ENCODE data around the gene SLC41A2. TPM values are rescaled to one million over a fixed set of nuclear protein-coding genes. Genes with fewer than 3 reads are reported as not detected.

SLC41A2 gene
- total and polyA plus RNA-seq, 10 of the 15 experiments (the other 5 are each of a cell fraction or from before 2014, with no cell fraction given): 3.5 to 19.0 (median 11.3) TPM

- ATAC-seq (no peak), FAIRE-seq (no peak), DNase-seq (ENCODE audit: low read depth, low spot score) (no peak)
- intact Hi-C loops (cut with micrococcal nuclease; ENCODE audit: unreplicated experiment): no loop called here
- ChIA-PET POLR2A (interaction anchor here (0.6 kb wide), 1 partner anchor 147 kb away, joined by 7 read pairs; no protein-coding TSS in a partner anchor), CTCF (interaction anchor here (2.6 kb wide), 1 partner anchor 30 kb away, joined by 10 read pairs; no protein-coding TSS in a partner anchor), SMC1A (ENCODE audit: uncharacterized antibody, unreplicated experiment) (interaction anchor here (1.1 to 4.0 kb wide), 6 partner anchors 18 to 579 kb away, joined by 3 to 24 read pairs (median 8); no protein-coding TSS in a partner anchor), RAD21 (ENCODE audit: unreplicated experiment) (interaction anchor here (1.6 kb wide), 1 partner anchor 71 kb away, joined by 5 read pairs; no protein-coding TSS in a partner anchor)
- Histone ChIP-seq H3K4me3 (no peak overlapping the region), H4K20me1 (ENCODE audit: control insufficient read depth, insufficient read depth) (no peaks in the 10 kb centered on the region), H3K4me1 (ENCODE audit: control insufficient read depth, insufficient read depth, low read length) (peaks cover 10% of the 10 kb centered on the region), H2AFZ (ENCODE audit: control insufficient read depth, low read depth, low read length) (no peak overlapping the region), H3K27ac (ENCODE audit: control insufficient read depth, insufficient read depth) (no peak overlapping the region), H3K4me2 (ENCODE audit: control insufficient read depth, insufficient read depth) (no peak overlapping the region), H3K9ac (ENCODE audit: control insufficient read depth, insufficient read depth, low read length) (no peak overlapping the region), H3K27me3 (replicated peaks in 1 of 2; ENCODE audit: control insufficient read depth in 2 of 2, insufficient read depth in 2 of 2, low read length in 1 of 2) (no peaks in the 10 kb centered on the region), H3K79me2 (ENCODE audit: control insufficient read depth, insufficient read depth, low read length) (peaks cover 6% of the 10 kb centered on the region), H3K9me3 (replicated peaks; ENCODE audit: control insufficient read depth, insufficient read depth, low read length) (no peaks in the 10 kb centered on the region), H3K36me3 (ENCODE audit: control insufficient read depth in 2 of 2, insufficient read depth in 2 of 2, low read length in 1 of 2) (no peaks in the 10 kb centered on the region)
- 98% methylated on average over 4 of the region's 4 CpGs for WGBS (ENCODE audit: insufficient coverage, insufficient replicate concordance, low lambda C conversion rate, missing lambda C conversion rate)
- in situ Hi-C loops (cut with MboI): no loop called here
- BruUV-seq (replicated peaks): no TSS peak
- TF ChIP-seq USF1 (IDR thresholded peaks at IDR 0.05; ENCODE audit: borderline replicate concordance, extremely low read length, insufficient read depth, low read depth, low read length) (no peak), NBN (IDR thresholded peaks at IDR 0.05) (no peak), YY1 (IDR thresholded peaks at IDR 0.05; ENCODE audit: low read depth, low read length) (no peak), E2F8 (IDR thresholded peaks at IDR 0.05; ENCODE audit: low read depth, partially characterized antibody) (no peak), NFXL1 (IDR thresholded peaks at IDR 0.05; ENCODE audit: borderline replicate concordance) (no peak), SREBF1 (IDR thresholded peaks at IDR 0.05; ENCODE audit: low read length) (no peak), JUND (IDR thresholded peaks at IDR 0.05; ENCODE audit: low read depth, low read length) (no peak), SMAD5 (IDR thresholded peaks at IDR 0.05; ENCODE audit: low read depth) (no peak)
- TF ChIP-seq, protein P1, sequence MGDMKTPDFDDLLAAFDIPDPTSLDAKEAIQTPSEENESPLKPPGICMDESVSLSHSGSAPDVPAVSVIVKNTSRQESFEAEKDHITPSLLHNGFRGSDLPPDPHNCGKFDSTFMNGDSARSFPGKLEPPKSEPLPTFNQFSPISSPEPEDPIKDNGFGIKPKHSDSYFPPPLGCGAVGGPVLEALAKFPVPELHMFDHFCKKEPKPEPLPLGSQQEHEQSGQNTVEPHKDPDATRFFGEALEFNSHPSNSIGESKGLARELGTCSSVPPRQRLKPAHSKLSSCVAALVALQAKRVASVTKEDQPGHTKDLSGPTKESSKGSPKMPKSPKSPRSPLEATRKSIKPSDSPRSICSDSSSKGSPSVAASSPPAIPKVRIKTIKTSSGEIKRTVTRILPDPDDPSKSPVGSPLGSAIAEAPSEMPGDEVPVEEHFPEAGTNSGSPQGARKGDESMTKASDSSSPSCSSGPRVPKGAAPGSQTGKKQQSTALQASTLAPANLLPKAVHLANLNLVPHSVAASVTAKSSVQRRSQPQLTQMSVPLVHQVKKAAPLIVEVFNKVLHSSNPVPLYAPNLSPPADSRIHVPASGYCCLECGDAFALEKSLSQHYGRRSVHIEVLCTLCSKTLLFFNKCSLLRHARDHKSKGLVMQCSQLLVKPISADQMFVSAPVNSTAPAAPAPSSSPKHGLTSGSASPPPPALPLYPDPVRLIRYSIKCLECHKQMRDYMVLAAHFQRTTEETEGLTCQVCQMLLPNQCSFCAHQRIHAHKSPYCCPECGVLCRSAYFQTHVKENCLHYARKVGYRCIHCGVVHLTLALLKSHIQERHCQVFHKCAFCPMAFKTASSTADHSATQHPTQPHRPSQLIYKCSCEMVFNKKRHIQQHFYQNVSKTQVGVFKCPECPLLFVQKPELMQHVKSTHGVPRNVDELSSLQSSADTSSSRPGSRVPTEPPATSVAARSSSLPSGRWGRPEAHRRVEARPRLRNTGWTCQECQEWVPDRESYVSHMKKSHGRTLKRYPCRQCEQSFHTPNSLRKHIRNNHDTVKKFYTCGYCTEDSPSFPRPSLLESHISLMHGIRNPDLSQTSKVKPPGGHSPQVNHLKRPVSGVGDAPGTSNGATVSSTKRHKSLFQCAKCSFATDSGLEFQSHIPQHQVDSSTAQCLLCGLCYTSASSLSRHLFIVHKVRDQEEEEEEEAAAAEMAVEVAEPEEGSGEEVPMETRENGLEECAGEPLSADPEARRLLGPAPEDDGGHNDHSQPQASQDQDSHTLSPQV (IDR thresholded peaks at IDR 0.05): no peak
- TF ChIP-seq, protein P2, sequence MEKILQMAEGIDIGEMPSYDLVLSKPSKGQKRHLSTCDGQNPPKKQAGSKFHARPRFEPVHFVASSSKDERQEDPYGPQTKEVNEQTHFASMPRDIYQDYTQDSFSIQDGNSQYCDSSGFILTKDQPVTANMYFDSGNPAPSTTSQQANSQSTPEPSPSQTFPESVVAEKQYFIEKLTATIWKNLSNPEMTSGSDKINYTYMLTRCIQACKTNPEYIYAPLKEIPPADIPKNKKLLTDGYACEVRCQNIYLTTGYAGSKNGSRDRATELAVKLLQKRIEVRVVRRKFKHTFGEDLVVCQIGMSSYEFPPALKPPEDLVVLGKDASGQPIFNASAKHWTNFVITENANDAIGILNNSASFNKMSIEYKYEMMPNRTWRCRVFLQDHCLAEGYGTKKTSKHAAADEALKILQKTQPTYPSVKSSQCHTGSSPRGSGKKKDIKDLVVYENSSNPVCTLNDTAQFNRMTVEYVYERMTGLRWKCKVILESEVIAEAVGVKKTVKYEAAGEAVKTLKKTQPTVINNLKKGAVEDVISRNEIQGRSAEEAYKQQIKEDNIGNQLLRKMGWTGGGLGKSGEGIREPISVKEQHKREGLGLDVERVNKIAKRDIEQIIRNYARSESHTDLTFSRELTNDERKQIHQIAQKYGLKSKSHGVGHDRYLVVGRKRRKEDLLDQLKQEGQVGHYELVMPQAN (conservative IDR thresholded peaks at IDR 0.05): no peak
Observed at GRCh38 chr12:104960464-104960863, 2.4 kb upstream of the SLC41A2 start.

Data from GM12878 (cell line).